SK-N-SH treated with all-trans-retinoic acid at 6 μM for 48 hours (cell line): ENCODE data around the gene ADGRB2.

Experiments used
- ATAC-seq: fragments of 200-7000 bp; cut with Tn5 transposase; 3 replicates; pipeline ENCODE4 v1.9.1; 2020; ENCODE audit warnings: mild to moderate bottlenecking, moderate library complexity
- ARNTL ChIP-seq: fragments of 450-650 bp; formaldehyde crosslinking; IDR thresholded peaks from 2 replicates; pipeline ENCODE4 v1.5.0; 2020; ENCODE audit warnings: low read depth, mild to moderate bottlenecking, moderate library complexity, borderline replicate concordance
- BACH2 ChIP-seq: fragments of 250-450 bp; sonication (Bioruptor Pico); IDR thresholded peaks from 2 replicates; pipeline ENCODE4 v1.9.0; 2021; ENCODE audit warnings: mild to moderate bottlenecking, borderline replicate concordance
- CREB5 ChIP-seq: fragments of 250-450 bp; sonication (Bioruptor Pico); IDR thresholded peaks from 2 replicates; pipeline ENCODE4 v1.5.1; 2020; ENCODE audit warnings: low read depth, mild to moderate bottlenecking, moderate library complexity
- CSDC2 ChIP-seq: fragments of 250-450 bp; sonication (Bioruptor Pico); IDR thresholded peaks from 2 replicates; pipeline ENCODE4 v1.5.0; 2020; ENCODE audit warnings: mild to moderate bottlenecking, moderate library complexity
- CSRNP3 ChIP-seq: fragments of 250-450 bp; sonication (Bioruptor Pico); IDR thresholded peaks from 2 replicates; pipeline ENCODE4 v1.5.1; 2021; ENCODE audit warnings: mild to moderate bottlenecking, moderate library complexity
- ESRRG ChIP-seq: fragments of 250-450 bp; sonication (Bioruptor Pico); IDR thresholded peaks from 2 replicates; pipeline ENCODE4 v1.6.1; 2021; ENCODE audit warnings: mild to moderate bottlenecking
- GLIS3 ChIP-seq: fragments of 250-450 bp; sonication (Bioruptor Pico); IDR thresholded peaks from 2 replicates; pipeline ENCODE4 v1.5.0; 2020; ENCODE audit warnings: mild to moderate bottlenecking, moderate library complexity
- OSR1 ChIP-seq: fragments of 250-450 bp; sonication (Bioruptor Pico); IDR thresholded peaks from 2 replicates; pipeline ENCODE4 v1.8.0; 2022; ENCODE audit warnings: moderate library complexity, mild to moderate bottlenecking, inconsistent platforms
- PATZ1 ChIP-seq: fragments of 250-450 bp; sonication (Bioruptor Pico); IDR thresholded peaks from 2 replicates; pipeline ENCODE4 v1.8.0; 2020; ENCODE audit warnings: mild to moderate bottlenecking, moderate library complexity, borderline replicate concordance
- POU6F1 ChIP-seq: fragments of 250-450 bp; sonication (Bioruptor Pico); IDR thresholded peaks from 2 replicates; pipeline ENCODE4 v1.8.0; 2021; ENCODE audit warnings: low read depth, mild to moderate bottlenecking, moderate library complexity, borderline replicate concordance
- PPARA ChIP-seq: fragments of 250-450 bp; sonication (Bioruptor Pico); IDR thresholded peaks from 2 replicates; pipeline ENCODE4 v1.5.0; 2020; ENCODE audit warnings: mild to moderate bottlenecking, borderline replicate concordance
- RARB ChIP-seq: fragments of 250-450 bp; sonication (Bioruptor Pico); IDR thresholded peaks from 2 replicates; pipeline ENCODE4 v1.8.0; 2021; ENCODE audit warnings: mild to moderate bottlenecking, moderate library complexity
- SNAI2 ChIP-seq: fragments of 250-450 bp; sonication (Bioruptor Pico); IDR thresholded peaks from 2 replicates; pipeline ENCODE4 v1.5.0; 2020; ENCODE audit warnings: mild to moderate bottlenecking, moderate library complexity
- TCF4 ChIP-seq: fragments of 250-450 bp; sonication (Bioruptor Pico); IDR thresholded peaks from 2 replicates; pipeline ENCODE4 v1.8.0; 2021; ENCODE audit warnings: mild to moderate bottlenecking, moderate library complexity, borderline replicate concordance
- TOX ChIP-seq: fragments of 250-450 bp; sonication (Bioruptor Pico); IDR thresholded peaks from 2 replicates; pipeline ENCODE4 v1.8.0; 2021; ENCODE audit warnings: mild to moderate bottlenecking, moderate library complexity, borderline replicate concordance
- TSHZ2 ChIP-seq: fragments of 250-450 bp; sonication (Bioruptor Pico); IDR thresholded peaks from 2 replicates; pipeline ENCODE4 v1.5.0; 2020; ENCODE audit warnings: mild to moderate bottlenecking, moderate library complexity
- ZFP3 ChIP-seq: fragments of 250-450 bp; sonication (Bioruptor Pico); IDR thresholded peaks from 2 replicates; pipeline ENCODE4 v1.5.0; 2020; ENCODE audit warnings: mild to moderate bottlenecking, moderate library complexity
- ZNF565 ChIP-seq: fragments of 450-650 bp; formaldehyde crosslinking; conservative IDR thresholded peaks from 2 replicates; pipeline ENCODE4 v1.5.0; 2020; ENCODE audit warnings: low read depth, mild to moderate bottlenecking, moderate library complexity
- ZNF70 ChIP-seq: fragments of 450-650 bp; formaldehyde crosslinking; IDR thresholded peaks from 2 replicates; pipeline ENCODE4 v1.5.0; 2020; ENCODE audit warnings: mild to moderate bottlenecking, moderate library complexity

Gene ADGRB2

GRCh38 chr1:31734582-31735107 lies 29.5 kb downstream of the ADGRB2 start:
- TF ChIP-seq GLIS3 (CRISPR knock-in tag) (no peak), CSDC2 (CRISPR knock-in tag) (no peak), TSHZ2 (CRISPR knock-in tag) (no peak), BACH2 (CRISPR knock-in tag) (no peak), PATZ1 (no peak), POU6F1 (no peak), ZNF565 (CRISPR knock-in tag) (no peak), ARNTL (no peak), TCF4 (CRISPR knock-in tag) (no peak), ZFP3 (CRISPR knock-in tag) (no peak), PPARA (CRISPR knock-in tag) (no peak), ZNF70 (CRISPR knock-in tag) (no peak), OSR1 (CRISPR knock-in tag) (no peak), RARB (CRISPR knock-in tag) (no peak), ESRRG (CRISPR knock-in tag) (no peak), CSRNP3 (CRISPR knock-in tag) (no peak), CREB5 (no peak), SNAI2 (CRISPR knock-in tag) (no peak), TOX (CRISPR knock-in tag) (no peak)
- peak; percentile 52 for ATAC-seq

- peak; percentile 46 for ATAC-seq
- TF ChIP-seq OSR1 (CRISPR knock-in tag) (no peak), ARNTL (no peak), ZNF565 (CRISPR knock-in tag) (no peak), POU6F1 (no peak)
- TF ChIP-seq, all 23 proteins: peak for 0
These were observed 30.5 kb downstream of the ADGRB2 start for GRCh38 chr1:31733389-31734219.
